GM18951 (cell line): ENCODE data around the gene COL20A1.
"Not testable (repeated sequence)": the region's sequence is repeated elsewhere in the genome, so short reads cannot be mapped to it uniquely, and the experiment has no call there.

Experiments used
- POLR2A ChIP-seq: IDR thresholded peaks from 4 replicates; pipeline ENCODE4 v1.6.1; 2011; ENCODE audit warnings: mild to moderate bottlenecking; ENCODE audit not compliant: insufficient read length, insufficient read depth; ENCODE audit errors: extremely low read depth
- in situ Hi-C: fragments of 300-500 bp; cut with MboI; formaldehyde crosslinking; loops from one replicate; pipeline ENCODE4 v1.12.0; 2022; ENCODE audit warnings: low sequenced_read_pairs, mixed read lengths, inconsistent platforms; ENCODE audit not compliant: unreplicated experiment

The COL20A1 gene

DNA sequence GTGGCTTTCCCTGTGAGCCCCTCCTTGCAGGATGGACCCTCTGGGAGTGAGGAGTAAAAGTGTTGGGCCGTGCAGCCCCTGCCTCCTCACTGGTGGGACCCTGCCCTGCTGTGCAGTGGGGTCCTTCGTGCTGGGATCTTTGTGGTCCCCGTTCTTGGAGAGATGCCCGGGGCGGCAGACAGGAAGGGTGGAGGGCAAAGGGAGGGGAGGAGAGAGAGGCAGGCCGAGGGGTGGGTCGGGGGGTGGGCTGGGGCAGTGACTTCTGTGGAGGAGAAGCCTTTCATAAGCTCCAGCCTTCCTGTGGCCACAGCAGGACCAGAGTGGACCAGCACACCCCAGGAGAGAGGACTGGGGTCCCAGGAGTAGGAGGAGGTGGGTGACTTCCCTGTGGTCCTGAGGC is at the start of gene COL20A1:
COL20A1 (plus strand) TSS at position 283 of the 400 bp plus-strand sequence. CDS start 1,922 bp downstream, outside the sequence.
- in situ Hi-C loops: no loop called here
- no peak for TF ChIP-seq POLR2A

GRCh38 chr20:63243604-63244247 is 49.3 kb upstream of the COL20A1 start:
- in situ Hi-C loops: no loop called here
- TF ChIP-seq POLR2A: no peak

GRCh38 chr20:63244468-63244867 is 48.5 kb upstream of the COL20A1 start:
- in situ Hi-C loops: no loop called here
- no peak for TF ChIP-seq POLR2A

DNA sequence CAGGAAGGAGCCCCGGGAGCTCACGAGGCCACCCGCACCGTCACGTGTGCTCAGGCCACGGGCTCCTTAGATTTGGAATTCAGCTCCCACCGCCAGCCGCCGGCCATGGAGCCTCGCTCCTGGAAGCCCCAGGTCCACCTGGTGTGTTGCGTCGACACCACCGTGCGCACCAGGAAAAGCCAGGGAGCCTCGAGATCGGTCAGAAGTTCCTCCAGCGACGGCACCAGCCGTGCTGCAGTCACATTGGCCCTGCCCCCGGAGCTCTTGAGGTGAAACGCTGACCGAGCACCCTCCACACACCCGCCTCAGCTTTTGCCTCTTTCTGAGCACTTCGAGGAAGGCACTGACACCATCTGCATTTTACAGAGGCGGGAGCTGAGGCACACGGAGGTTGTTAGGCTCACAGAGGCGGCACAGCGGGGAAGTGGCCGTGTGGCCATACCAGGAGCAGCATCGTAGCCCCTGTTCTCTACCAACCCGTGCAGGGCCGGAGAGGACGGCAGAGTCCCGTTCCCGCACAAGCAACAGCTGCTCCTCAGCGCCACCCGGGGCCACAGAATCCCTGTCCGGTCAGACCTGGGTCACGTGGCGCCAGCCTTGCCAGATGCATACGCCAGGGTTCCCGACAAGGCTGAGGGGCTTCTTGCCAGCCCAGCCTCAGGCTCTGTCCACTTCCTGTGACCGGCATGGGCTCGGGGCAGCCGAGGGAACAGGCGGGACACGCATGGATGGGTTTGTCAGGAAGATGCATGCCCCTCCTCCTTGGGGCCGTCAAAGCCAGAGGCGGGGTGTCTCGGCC is 46.3 kb upstream of the COL20A1 start:
- no peak for TF ChIP-seq POLR2A
- in situ Hi-C loops: no loop called here

- TF ChIP-seq POLR2A: no peak
- in situ Hi-C loops: no loop called here
Observed at GRCh38 chr20:63247671-63248228, 45.2 kb upstream of the COL20A1 start.

DNA sequence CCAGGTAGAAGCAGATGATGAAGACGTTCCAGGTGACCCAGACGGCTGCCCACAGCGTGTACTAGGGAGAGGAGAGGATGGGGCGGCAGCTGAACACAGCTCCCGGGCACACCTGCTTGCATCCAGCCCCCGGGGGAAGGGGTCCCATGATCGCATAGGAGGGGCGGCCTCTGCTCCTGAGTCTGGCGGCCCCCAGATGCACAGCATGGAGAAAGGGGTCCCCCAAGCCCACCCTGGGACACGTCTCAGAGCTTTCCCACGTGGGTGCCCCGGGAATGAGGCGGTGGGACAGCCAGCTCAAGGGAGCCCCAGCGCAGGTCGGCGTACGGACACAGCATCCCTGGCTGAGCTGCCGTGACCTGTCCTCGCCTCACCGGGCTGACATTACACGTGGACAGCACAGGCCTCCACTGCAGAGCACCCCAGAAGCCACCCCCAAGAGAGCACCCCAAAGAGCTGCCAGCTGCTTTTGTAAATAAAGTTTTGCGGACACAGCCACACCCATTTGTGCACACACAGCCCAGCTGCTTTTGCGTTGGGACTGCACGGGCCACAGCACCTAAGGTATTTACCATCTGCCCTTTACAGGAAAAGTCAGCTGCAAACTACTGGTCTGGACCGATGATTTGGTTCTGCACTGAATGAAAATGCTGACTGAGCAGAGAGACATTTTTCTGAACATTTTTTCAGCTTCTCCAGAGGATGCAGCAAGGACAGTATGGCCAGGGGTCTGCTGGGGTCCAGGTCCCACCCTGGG is 44.0 kb upstream of the COL20A1 start:
- in situ Hi-C loops: no loop called here
- TF ChIP-seq POLR2A: no peak

DNA sequence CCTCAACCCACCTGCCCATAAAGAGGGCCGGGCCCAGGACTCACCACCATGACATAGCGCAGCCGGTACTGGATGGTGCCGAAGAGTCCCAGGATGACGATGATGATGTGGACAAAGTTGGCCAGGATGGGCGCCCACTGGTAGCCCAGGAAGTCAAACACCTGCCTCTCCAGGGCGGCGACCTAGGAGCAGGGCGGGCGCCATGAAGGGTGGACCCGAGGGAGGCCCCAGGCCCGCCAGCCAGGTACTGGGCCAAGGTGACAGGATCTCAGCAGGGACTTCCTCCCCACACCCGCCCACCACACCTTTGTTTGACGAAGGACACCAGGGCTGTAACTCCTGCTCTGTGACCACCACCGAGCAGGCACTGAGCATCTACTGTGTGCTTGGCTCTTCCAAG is 43.1 kb upstream of the COL20A1 start:
- no peak for TF ChIP-seq POLR2A
- in situ Hi-C loops: no loop called here

- in situ Hi-C loops: not testable (repeated sequence)
Observed at GRCh38 chr20:63251350-63251749, 41.6 kb upstream of the COL20A1 start.

DNA sequence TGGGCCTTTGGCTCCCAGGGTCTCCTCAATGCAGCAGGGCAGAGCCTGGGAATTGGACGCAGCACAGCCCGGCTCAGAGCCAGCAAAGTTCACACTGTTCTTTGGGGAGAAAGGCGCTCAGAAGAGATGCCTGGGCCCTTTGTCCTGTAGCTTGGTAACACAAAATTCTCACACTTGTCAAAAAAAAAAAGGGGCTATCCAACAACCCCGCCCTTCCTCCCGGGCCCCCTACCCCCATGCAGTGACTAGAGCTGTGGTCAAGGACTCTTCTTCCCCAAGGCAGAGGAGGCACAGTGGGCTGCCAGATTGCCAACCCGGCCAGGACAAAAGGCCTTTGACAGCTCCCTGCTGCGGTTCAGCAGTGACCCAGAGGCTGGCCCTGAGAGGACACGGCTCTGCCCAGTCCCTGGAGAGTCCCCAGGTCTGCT is 40.7 kb upstream of the COL20A1 start:
- TF ChIP-seq POLR2A: no peak

DNA sequence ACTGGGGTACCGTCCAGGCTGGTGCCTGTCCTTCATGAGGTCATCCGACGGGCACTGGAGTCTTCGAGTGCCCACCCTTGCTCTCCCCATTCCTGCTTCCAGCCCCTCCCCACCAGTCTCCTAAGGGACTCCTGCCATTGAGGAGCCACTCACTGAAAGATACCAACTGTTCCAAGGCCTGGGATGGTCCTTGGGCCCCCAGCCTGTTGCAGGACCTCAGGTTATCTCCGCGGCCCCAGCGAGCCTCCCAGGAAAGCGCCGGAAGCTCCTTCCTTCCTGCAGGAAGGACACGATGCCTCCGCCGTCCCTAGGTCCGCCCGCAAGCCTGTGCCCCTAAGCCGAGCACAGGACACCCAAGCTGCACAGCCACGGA is 39.9 kb upstream of the COL20A1 start:
- no peak for TF ChIP-seq POLR2A
- in situ Hi-C loops: no loop called here

More for the DNA sequence above, 40.7 kb upstream of the COL20A1 start:
- in situ Hi-C loops: no loop called here

DNA sequence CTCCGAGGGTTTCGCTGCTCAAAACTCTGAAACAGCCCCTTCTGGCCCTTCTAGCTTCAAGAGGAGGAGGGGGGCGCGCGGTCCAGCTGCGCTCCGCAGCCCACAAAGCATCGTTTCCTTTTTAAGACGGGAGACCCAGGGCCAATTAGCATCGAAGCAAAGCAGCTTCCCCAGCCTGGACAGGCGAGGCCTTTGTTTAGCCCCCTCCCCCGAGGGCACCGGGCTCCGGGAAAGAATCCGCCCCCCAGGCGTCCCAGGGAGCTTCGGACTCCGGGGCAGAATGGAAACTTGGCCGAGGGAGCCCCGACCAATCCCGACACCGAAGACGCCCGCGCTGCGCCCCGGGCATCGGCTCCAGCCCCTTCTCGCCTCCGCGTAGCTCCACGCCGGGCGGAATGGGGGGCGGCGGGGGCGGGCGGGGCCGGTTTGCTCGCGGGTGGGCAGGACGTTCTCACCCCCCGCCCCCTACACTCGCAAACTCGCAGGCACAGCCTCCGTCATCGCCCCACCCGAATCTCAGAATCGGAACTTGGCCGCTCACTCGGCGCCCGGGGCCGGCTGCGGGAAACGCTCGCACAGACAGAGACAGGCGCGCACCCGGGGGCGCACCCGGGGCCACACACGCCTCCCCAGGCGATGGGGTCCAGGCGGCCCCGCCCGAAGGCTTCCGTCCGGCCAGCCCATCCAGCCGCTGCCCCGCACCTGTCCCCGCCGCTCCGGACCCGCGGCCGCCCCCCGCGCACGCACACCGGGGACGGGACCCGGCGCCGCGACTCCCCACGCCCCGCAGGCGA is 39.4 kb upstream of the COL20A1 start:
- in situ Hi-C loops: no loop called here
- no peak for TF ChIP-seq POLR2A

DNA sequence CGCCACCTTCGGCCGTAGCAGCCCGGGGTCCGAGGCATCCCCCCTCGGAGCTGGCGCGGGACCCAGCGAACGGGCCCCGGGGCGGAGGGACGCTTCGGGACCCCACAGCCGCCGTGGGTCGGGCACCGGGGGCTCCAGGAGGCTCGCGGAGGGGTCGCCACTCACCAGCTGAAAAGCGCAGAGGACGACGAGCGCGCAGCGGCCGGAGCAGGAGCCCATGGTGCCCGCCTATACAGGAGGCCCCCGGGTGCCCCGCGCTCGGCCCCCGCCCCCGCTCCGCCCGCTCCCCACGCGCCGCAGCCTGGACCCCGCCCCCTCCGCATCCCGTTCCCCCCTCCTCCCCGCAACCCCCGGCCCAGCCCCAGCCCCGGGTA is 38.8 kb upstream of the COL20A1 start, which contains the start of gene NKAIN4:
NKAIN4 (minus strand) TSS at position 232 of the 374 bp plus-strand sequence; CDS start at position 219, 13 bp downstream.
- in situ Hi-C loops: no loop called here
- no peak for TF ChIP-seq POLR2A
